Fibroblast of lung (primary cell): ENCODE results near the gene MEGF6. TPM values are rescaled to one million over a fixed set of nuclear protein-coding genes. Genes with fewer than 3 reads are reported as not detected.

ENCODE experiments used
- DNase-seq, 2 donors: peaks; one replicate each; pipeline versions ENCODE4 v3.0.0 to v3.0.0-alpha.2; 2010; ENCODE audit warnings: low read depth in 2 of 2
- H2AFZ ChIP-seq: 2 replicates; pipeline ENCODE4 v1.5.1; 2012; ENCODE audit warnings: low read length, control low read depth, inconsistent platforms
- H3K27ac ChIP-seq: 2 replicates; pipeline ENCODE4 v1.5.1; 2011; ENCODE audit warnings: low read length, control low read depth; ENCODE audit not compliant: insufficient read depth
- H3K27me3 ChIP-seq: 2 replicates; pipeline ENCODE4 v1.5.1; 2011; ENCODE audit warnings: mild to moderate bottlenecking, low read length; ENCODE audit not compliant: control insufficient read depth, insufficient read depth
- H3K36me3 ChIP-seq: 2 replicates; pipeline ENCODE4 v1.5.1; 2011; ENCODE audit warnings: low read length; ENCODE audit not compliant: control insufficient read depth, insufficient read depth
- H3K4me1 ChIP-seq: 2 replicates; pipeline ENCODE4 v1.5.1; 2011; ENCODE audit warnings: low read length; ENCODE audit not compliant: control insufficient read depth, insufficient read depth; ENCODE audit errors: extremely low read depth
- H3K4me2 ChIP-seq: 2 replicates; pipeline ENCODE4 v1.5.1; 2011; ENCODE audit warnings: low read length, control low read depth; ENCODE audit not compliant: insufficient read depth; ENCODE audit errors: extremely low read depth
- H3K4me3 ChIP-seq, 4 experiments: fragments of 200-600 bp in 1 of 4; sonication (generic) in 1 of 4; replicated peaks in 1 of 4; 2 replicates each; pipeline ENCODE4 v1.5.1; 2011 to 2016; ENCODE audit warnings: low read length in 4 of 4, low read depth in 3 of 4, mild to moderate bottlenecking in 3 of 4, control low read depth in 2 of 4, inconsistent platforms in 1 of 4, mixed read lengths in 1 of 4; ENCODE audit not compliant: insufficient read depth in 1 of 4; ENCODE audit errors: control extremely low read depth in 1 of 4
- H3K79me2 ChIP-seq: 2 replicates; pipeline ENCODE4 v1.5.1; 2012; ENCODE audit warnings: mild to moderate bottlenecking, low read length, inconsistent platforms; ENCODE audit not compliant: control insufficient read depth, insufficient read depth
- H3K9ac ChIP-seq: 2 replicates; pipeline ENCODE4 v1.5.1; 2011; ENCODE audit warnings: mild to moderate bottlenecking, low read length, control low read depth; ENCODE audit not compliant: insufficient read depth
- H3K9me3 ChIP-seq: 2 replicates; pipeline ENCODE4 v1.5.1; 2012; ENCODE audit warnings: low read depth, low read length; ENCODE audit not compliant: control insufficient read depth, insufficient read depth
- H4K20me1 ChIP-seq: 2 replicates; pipeline ENCODE4 v1.5.1; 2011; ENCODE audit warnings: low read length; ENCODE audit not compliant: control insufficient read depth, insufficient read depth; ENCODE audit errors: extremely low read depth
- EZH2 ChIP-seq: IDR thresholded peaks from 2 replicates; pipeline ENCODE4 v1.5.1; 2012; ENCODE audit warnings: low read length, control low read depth, mild to moderate bottlenecking; ENCODE audit errors: missing control alignments
- polyA plus RNA-seq, 2 donors: library from polyadenylated mRNA; depleted of rRNA in 1 of 2; stranded (reverse) in 1 of 2; unstranded in 1 of 2; fragments of >200 nt; gene quantifications; 2 replicates each; pipeline ENCODE4 v1.2.1, GENCODE V29; 2011 to 2012; ENCODE audit warnings: missing spikeins in 1 of 2
- total RNA-seq: library from RNA; depleted of rRNA; stranded (reverse); fragments of >200 nt; gene quantifications from 2 replicates; pipeline ENCODE4 v1.2.1, GENCODE V29; 2014
- TF ChIP-seq, protein P1 (sequence below), 2 donors: IDR thresholded peaks in 1 of 2; conservative IDR thresholded peaks in 1 of 2; 1 replicate in 1 of 2; 2 replicates in 1 of 2; pipeline ENCODE4 v1.5.1; 2011 to 2012; ENCODE audit warnings: low read length in 2 of 2, control low read depth in 1 of 2, inconsistent platforms in 1 of 2, low read depth in 1 of 2, mild to moderate bottlenecking in 1 of 2

The MEGF6 gene
- total and polyA plus RNA-seq, 2 donors (not counting 1 experiment from before 2014, with no cell fraction given): 1.6 to 11.6 TPM

DNA sequence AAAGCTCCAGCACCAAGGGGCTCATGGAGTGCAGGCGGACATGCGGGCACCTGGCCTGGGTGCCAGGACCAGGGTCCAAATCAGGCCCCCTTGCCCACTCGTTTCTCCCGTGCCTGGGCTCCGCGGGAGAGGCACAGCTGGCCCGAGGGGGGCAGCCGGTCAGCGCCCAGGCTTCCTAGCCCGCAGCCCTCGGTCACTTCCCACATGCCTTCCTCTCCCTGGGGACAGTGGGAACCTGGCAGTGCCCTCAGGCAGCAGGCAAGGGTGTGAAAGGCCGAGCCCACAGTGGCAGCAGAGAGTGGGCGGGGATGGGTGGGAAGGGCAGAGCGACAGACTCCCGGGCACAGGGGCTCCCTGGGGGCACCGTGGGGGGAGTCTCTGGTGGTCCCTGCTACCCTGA is 69.8 kb downstream of the MEGF6 start:
- H3K79me2 ChIP-seq: no peaks in the 10 kb centered on the region
- H3K27me3 ChIP-seq: no peaks in the 10 kb centered on the region
- H3K4me1 ChIP-seq: peaks cover 15% of the 10 kb centered on the region
- H3K36me3 ChIP-seq: no peaks in the 10 kb centered on the region
- no peak overlapping the region for H3K27ac ChIP-seq
- TF ChIP-seq, protein P1, sequence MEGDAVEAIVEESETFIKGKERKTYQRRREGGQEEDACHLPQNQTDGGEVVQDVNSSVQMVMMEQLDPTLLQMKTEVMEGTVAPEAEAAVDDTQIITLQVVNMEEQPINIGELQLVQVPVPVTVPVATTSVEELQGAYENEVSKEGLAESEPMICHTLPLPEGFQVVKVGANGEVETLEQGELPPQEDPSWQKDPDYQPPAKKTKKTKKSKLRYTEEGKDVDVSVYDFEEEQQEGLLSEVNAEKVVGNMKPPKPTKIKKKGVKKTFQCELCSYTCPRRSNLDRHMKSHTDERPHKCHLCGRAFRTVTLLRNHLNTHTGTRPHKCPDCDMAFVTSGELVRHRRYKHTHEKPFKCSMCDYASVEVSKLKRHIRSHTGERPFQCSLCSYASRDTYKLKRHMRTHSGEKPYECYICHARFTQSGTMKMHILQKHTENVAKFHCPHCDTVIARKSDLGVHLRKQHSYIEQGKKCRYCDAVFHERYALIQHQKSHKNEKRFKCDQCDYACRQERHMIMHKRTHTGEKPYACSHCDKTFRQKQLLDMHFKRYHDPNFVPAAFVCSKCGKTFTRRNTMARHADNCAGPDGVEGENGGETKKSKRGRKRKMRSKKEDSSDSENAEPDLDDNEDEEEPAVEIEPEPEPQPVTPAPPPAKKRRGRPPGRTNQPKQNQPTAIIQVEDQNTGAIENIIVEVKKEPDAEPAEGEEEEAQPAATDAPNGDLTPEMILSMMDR (conservative IDR thresholded peaks at IDR 0.05 in 1 of 2, IDR thresholded peaks at IDR 0.05 in 1 of 2; ENCODE audit: low read depth in 1 of 2, low read length in 2 of 2): no peak
- TF ChIP-seq EZH2: no peak
- no peak overlapping the region for H3K4me2 ChIP-seq
- H4K20me1 ChIP-seq: no peaks in the 10 kb centered on the region
- no peak overlapping the region for H3K4me3 ChIP-seq
- H3K9ac ChIP-seq: no peak overlapping the region
- no peaks in the 10 kb centered on the region for H3K9me3 ChIP-seq
- no peak for DNase-seq
- H2AFZ ChIP-seq: no peak overlapping the region

DNA sequence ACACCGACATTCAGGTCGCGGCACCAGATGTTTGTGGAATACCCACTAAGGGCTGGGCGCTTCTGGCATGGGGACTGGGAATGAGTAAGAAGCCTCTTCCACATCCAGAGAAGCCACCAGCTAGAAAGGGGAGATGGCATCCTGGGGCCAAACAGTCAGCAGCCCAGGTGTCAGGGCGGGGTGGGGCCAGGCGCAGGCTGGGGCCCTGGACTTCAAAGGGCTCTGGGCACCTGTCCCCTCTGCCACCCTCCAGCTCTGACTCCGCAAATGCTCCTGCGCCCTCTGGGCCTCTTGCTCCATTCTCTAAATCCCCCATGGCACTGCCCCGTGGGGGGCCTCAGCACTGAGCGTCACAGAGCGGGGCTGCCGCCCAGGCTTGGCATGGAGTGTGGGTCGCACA is 70.4 kb downstream of the MEGF6 start:
- Histone ChIP-seq H3K4me2 (no peak overlapping the region), H3K4me1 (peaks cover 12% of the 10 kb centered on the region), H3K9me3 (no peaks in the 10 kb centered on the region), H2AFZ (no peak overlapping the region), H3K9ac (no peak overlapping the region), H3K27ac (no peak overlapping the region), H3K79me2 (no peaks in the 10 kb centered on the region), H3K36me3 (no peaks in the 10 kb centered on the region), H4K20me1 (no peaks in the 10 kb centered on the region), H3K4me3 (no peak overlapping the region), H3K27me3 (no peaks in the 10 kb centered on the region)
- TF ChIP-seq, protein P1 (conservative IDR thresholded peaks at IDR 0.05 in 1 of 2, IDR thresholded peaks at IDR 0.05 in 1 of 2; ENCODE audit: low read depth in 1 of 2, low read length in 2 of 2): no peak
- TF ChIP-seq EZH2: no peak
- no peak for DNase-seq

DNA sequence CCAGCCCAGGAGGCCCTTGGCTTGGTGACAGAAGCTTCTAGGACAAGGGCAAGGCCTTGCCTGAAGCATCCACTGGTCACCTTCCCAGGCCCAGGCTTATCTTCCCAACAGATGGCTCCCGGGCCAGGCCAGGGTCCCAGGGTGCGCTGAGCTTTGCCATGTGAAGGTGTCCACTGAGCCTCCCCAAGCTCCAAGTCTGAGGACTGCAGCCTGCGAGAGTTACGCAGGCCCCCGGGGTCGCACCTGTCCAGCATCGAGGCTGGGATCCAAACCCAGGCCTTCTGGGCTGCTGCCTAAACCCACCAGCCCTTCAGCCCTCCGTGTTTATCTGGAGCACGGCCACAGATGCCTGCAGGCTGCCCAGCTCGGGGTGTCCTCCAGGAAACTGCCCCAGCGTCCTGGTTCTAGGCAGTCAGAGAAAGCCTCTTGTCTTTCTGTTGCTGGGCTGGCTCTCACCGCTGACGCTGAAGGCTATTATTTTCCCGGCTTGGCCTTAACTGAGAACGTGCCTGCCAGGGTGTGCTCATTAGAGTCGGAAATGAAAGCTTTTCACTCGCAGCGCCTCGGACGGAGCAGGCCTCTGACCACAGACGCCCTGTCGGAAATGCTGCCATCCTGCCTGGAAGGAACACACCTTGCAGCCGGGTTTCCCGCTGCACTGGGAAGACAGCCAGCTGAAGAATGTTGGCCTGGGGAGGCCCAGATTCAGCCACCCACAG is 71.4 kb downstream of the MEGF6 start:
- Histone ChIP-seq H3K4me1 (peaks cover 9% of the 10 kb centered on the region), H3K4me3 (no peak overlapping the region), H3K4me2 (no peak overlapping the region), H4K20me1 (no peaks in the 10 kb centered on the region), H3K36me3 (no peaks in the 10 kb centered on the region), H3K9ac (no peak overlapping the region), H3K79me2 (no peaks in the 10 kb centered on the region), H3K27ac (no peak overlapping the region), H3K9me3 (no peaks in the 10 kb centered on the region), H3K27me3 (no peaks in the 10 kb centered on the region), H2AFZ (no peak overlapping the region)
- TF ChIP-seq EZH2: no peak
- TF ChIP-seq, protein P1 (conservative IDR thresholded peaks at IDR 0.05 in 1 of 2, IDR thresholded peaks at IDR 0.05 in 1 of 2; ENCODE audit: low read depth in 1 of 2, low read length in 2 of 2): no peak
- peak in 1 of 2 donors; percentile 74 for DNase-seq
